ENCODE data around the gene GPR4.
"Not testable (repeated sequence)": the region's sequence is repeated elsewhere in the genome, so short reads cannot be mapped to it uniquely, and the experiment has no call there.

GPR4 gene

GRCh38 chr19:45621976-45622503 lies 20.0 kb upstream of the GPR4 start:
- no peak for DNase-seq

- DNase-seq, result no peak
These were observed 19.4 kb upstream of the GPR4 start for GRCh38 chr19:45621389-45621788.

GRCh38 chr19:45616704-45617017 lies 14.6 kb upstream of the GPR4 start:
- no peak for DNase-seq

GRCh38 chr19:45615795-45616703 lies 14.0 kb upstream of the GPR4 start:
- peak; percentile 90 for DNase-seq

- not testable (repeated sequence) for DNase-seq
These were observed 13.0 kb upstream of the GPR4 start for GRCh38 chr19:45615056-45615455.

GRCh38 chr19:45613926-45614725 lies 12.1 kb upstream of the GPR4 start:
- DNase-seq, result peak; percentile 69

GRCh38 chr19:45608948-45609347 lies 6.9 kb upstream of the GPR4 start:
- no peak for DNase-seq

- peak; percentile 63 for DNase-seq
These were observed 5.3 kb upstream of the GPR4 start for GRCh38 chr19:45607071-45608029.

GRCh38 chr19:45601115-45601514 lies 897 bp downstream of the GPR4 start:
- DNase-seq, result no peak

- no peak for DNase-seq
These were observed 1.6 kb downstream of the GPR4 start for GRCh38 chr19:45600340-45600885.

- DNase-seq, result no peak
These were observed 2.7 kb downstream of the GPR4 start for GRCh38 chr19:45599286-45599685.

GRCh38 chr19:45598267-45599001 lies 3.6 kb downstream of the GPR4 start:
- DNase-seq, result no peak

- DNase-seq, result no peak
These were observed 4.4 kb downstream of the GPR4 start for GRCh38 chr19:45597425-45598111.

GRCh38 chr19:45595814-45596213 lies 6.2 kb downstream of the GPR4 start:
- no peak for DNase-seq

- DNase-seq, result no peak
These were observed 8.5 kb downstream of the GPR4 start for GRCh38 chr19:45593520-45593919.

- DNase-seq, result no peak
These were observed 9.6 kb downstream of the GPR4 start for GRCh38 chr19:45592366-45592765.

- no peak for DNase-seq
These were observed 10.4 kb downstream of the GPR4 start for GRCh38 chr19:45591638-45592005.

GRCh38 chr19:45591004-45591637 lies 10.9 kb downstream of the GPR4 start:
- peak; percentile 71 for DNase-seq

GRCh38 chr19:45590300-45591003 lies 11.6 kb downstream of the GPR4 start:
- DNase-seq, result no peak

GRCh38 chr19:45589768-45590167 lies 12.2 kb downstream of the GPR4 start:
- no peak for DNase-seq
